GM18517 (cell line): ENCODE measurements around the gene RASAL3.

ENCODE experiments used
- ATAC-seq: cut with Tn5 transposase; IDR thresholded peaks from one replicate; pipeline ENCODE4 v1.9.1; 2021; ENCODE audit warnings: mild to moderate bottlenecking, moderate library complexity; ENCODE audit not compliant: unreplicated experiment

Gene RASAL3

DNA sequence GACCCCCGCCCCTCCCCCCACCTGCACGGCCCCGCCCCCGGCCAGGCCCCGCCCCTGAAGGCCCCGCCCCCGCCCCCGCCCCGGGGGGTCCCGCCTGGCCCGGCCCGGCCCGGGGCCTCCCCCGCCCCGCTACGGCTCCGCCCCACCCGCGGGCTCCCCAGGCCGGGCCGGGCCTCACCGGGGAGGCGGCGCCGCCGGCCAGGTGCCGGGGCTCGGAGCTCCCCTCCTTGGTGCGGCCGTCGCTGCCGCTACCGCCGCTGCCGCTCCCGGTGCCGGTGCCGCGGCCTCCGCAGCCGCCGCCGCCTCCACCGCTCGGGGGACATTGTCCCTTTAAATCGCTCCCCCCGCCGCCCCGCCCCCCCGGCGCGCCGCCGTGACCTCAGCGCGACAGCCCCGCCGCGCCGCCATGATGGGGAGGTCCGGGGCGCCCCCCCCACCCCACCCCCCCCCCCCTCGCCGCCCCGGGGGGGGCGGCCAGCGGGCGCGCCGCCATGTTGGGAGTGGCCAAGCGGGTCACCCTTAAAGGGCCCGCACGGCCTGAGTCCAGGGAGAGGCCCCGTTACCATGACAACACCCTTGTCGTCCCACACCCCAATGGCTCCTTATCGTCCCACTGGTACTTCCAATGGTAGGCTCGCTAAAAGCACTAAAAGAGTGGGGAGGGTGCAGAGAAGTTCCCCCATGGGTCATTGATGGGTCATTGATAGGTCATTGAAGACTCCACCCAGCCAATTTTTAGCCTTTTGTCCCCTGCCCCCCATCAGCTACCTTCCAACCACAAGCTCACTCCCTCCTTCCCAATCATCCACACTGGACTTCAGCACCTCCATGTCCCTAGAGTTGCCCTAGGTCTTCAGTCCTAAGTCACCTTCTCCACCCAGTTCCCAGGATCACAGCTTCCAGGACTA, 14.5 kb downstream of the RASAL3 start, which contains the start of gene WIZ:
Gene WIZ, minus strand, starts transcription at position 337 of the 908 bp plus-strand sequence. CDS start 1,649 bp downstream, outside the sequence.
- no peak for ATAC-seq

DNA sequence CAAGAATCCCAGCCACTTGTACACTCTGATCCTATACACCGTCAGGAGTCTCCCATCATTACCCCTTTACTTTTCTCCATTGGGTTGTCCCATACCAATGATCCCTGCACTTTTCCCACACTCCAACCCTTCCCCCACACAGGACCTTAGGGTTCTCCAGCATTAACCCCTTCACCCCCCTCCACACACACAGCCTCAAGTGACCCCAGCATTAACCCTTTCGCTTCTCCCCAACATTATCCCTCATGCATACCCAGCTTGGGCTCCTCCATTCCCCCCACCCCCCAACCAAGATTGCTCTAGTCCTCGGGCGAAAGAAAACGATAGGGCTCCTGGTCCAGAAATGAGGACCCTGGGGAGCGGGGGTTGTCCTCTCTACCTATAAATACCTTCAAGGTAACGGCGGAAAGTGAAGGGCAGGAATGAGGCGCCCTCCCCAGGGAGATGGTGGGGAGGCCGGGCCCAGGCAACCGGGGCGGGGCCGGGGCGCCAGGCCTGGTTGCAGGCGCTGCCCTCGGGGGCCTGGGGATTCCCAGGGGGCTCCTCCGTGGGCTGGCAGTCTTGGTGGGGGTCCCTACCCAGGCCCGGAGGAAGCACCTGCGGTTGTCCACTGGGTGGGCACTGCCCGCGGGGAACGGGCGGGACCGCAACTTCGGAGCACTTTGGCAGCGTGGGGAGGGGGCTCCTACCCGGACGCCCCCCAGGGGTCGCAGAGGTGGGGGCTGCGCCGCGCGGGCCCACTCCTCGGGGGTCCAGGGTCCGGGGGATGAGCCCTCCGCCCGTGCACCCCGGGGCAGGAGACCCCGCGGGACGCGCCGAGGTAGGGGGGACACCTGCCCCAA, 15.3 kb downstream of the RASAL3 start:
- ATAC-seq: no peak

DNA sequence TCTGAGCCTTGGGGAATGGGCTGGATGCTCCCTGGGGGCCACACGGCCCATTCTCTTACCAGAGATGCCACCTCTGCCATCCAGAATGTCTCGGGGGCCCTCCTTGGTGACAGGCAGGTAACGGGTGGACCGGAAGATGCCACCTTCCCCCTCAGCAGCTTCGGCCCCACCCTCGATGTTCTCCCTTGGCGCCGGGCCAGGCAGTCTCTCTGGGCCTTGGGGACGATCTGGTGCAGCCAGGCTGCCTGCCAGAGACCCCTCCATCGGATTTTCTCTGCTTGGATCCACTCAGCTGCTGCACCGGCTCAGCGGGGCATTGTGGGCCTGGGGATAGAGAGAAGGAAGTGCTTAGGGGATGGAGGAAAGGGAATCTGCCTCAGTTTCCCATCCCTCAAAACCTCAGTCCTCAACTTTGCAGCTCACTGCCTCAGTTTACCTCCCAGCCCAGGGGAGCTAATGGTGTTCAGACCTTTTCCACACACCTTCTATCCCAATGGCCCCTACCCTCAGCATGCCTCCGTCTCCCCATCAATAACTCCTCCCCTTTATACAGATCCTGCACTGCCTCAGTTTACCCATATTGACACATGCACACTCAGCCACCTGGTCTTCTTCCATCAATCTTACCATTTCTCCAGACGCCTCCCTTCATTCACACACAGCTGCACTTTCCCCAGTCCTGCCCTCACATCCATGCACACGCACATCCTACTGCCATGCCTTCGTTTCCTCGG, 16.1 kb downstream of the RASAL3 start:
- no peak for ATAC-seq

DNA sequence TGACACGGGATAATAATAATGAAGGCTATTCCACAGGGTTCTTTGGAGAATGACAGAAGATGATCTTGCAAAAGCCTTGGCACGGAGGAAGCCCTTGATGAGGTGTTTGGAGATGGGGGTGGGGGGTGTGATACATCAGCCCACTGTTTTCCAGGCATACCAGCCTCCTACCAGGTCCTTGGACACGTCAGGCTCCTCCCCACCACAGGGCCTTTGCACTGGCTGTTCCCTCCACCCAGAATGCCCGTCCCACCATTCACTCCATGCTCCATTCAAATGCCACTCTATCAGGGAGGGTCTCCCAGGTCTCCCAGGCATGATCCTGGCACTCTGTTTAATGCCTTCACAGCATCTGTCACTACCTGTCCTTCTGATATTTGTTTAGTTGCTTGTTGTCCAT, 17.3 kb downstream of the RASAL3 start:
- ATAC-seq: no peak

DNA sequence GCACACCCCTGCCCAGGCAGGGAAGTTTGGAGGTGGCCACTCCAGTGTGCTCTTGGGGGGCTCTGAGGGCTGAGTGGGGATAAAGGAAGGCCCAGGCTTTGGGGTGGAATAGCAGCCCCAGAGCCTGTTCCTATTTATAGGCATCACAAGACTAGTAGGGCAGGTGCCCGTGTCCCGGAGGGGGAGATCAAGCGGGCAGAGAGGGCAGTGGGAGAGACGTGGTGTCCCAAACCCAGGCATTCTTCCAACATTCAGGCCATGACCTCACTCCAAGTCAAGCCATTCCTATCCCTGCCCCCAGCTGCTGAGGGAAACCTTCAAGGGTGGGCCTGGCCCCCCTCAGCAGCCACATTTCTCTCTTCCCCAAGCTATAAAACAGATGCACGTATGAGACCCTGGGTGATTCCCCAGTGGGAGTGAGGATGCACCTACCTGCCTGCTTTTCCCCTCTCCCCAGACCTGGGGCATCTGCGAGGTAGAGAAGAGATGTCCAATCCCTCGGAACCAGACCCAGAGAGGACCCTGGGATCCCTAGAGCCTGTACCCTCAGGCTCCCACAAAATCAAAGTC, 18.5 kb downstream of the RASAL3 start:
- ATAC-seq: no peak

DNA sequence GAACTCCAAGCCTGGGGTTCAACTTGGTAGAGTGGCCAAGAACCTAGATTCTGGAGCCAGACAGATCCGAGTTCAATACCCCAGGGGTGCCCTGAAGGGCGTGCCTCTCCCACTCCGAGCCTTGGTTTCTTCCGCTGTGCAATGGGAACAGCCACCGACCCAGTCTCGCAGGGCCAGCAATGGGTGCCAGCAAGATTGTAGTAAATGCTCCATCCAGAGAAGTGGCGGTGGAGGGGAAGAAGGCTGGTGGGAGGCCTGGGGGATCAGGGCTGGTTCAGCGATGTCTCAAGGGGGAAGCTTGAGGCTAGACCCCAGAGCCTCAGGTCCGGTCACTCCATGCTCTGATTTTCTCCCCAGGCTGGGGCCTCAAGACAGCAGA, 19.1 kb downstream of the RASAL3 start:
- ATAC-seq: no peak

DNA sequence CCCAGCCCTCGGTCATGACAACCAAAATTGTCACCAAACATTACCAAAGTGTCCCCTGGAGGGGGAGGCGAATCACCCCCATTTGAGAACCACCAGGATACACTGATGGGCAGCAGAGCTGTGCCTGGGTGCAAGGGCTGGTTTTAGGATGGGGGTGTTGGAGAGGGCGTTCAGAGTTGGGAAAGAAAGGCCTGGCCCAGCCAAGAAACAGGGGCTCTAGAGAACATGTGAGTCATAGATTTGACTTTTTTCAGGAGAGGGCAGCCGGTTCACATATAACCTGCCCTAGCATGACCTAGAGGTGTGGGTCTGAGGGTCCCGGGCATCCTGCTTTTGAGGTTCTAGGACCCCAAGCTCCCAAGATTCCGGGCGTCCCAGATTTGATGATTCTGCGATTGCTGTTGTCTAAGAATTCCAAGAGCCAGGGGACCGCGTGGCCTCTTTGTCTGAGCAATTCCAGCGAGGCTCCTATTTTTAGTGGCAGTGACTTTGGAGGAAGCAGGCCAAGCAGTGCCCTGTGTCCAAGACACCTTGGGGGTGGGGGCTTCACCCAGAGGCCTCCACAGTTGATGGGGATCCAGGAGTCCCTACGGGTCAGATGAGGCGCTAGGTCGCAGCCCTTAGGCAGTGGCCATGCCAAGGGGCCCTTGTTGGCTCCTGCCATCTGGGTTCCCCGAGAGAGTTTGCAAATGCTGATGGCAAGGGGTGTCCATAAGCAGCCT, 19.7 kb downstream of the RASAL3 start:
- no peak for ATAC-seq

DNA sequence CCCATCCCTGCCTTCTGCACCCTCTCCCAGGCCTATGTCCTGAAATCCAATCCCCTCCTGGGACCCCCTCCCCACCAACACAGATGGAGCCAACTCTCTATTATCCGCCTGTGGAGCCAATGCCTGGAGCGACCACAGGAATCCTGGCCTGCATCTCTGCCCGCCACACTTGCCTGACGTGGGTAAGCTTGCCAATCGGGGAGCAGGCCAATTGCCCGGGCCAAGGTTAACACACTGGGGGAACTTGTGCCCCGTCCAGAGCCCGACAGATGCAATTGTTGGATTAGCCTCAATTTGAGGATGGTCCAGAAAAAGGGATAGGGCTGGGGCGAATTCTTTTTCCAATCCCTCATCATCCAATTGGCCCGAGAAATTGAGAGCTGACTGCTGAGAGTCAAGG, 20.5 kb downstream of the RASAL3 start:
- no peak for ATAC-seq

DNA sequence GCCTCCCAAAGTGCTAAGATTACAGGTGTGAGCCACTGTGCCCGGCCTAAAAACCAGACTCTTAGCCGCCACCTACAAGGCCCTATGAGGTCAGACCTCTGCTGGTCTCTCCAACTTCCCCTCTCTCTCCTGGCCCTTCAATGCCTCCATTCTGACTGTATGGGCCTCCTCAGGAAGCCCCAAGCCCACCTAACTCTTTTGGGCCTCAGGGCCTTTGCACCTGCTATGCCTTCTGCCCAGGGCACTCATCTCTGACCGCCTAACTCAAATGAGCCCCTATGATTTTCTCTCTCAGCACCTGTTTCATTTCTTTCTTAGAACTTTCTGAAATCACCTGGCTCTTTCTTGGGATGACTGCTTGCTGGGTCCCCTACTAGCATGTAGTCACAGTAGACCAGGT, 21.0 kb downstream of the RASAL3 start:
- no peak for ATAC-seq

DNA sequence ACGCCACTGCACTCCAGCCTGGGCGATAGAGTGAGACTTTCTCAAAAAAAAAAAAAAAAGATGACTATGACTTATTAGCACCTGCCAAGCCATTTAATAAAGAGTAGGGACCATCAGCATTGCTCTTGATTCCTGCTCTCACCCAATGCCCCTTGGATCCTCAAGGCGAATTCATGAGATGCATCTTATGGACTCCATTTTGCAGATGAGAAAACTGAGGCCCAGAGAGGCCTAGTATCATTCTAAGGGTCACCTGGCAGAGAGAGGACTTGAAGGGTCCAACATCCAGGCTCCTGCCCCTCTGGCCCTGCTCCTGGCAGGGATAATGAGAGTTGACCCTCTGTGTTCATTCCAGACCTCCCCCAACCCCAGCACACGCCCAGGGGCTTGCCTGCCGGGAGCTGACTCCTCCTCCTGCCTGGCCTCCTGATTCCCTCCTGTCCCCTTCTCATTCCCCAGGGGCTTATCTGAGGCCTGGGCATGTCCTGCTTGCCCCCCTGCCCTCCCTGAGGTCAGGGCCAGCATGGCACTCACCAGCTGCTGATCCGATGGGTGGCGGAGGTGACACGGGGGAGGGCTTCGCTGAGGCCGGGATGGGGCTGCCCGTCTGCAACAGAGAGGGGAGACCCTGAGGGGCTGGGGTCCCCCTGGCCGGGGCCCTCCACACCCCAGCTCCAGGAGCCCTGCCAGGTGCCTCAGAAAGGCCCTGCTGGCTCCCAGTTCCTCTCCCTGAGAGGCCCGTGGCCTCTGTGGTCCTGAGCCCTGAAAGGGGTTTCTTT, 22.0 kb downstream of the RASAL3 start:
- ATAC-seq: no peak

DNA sequence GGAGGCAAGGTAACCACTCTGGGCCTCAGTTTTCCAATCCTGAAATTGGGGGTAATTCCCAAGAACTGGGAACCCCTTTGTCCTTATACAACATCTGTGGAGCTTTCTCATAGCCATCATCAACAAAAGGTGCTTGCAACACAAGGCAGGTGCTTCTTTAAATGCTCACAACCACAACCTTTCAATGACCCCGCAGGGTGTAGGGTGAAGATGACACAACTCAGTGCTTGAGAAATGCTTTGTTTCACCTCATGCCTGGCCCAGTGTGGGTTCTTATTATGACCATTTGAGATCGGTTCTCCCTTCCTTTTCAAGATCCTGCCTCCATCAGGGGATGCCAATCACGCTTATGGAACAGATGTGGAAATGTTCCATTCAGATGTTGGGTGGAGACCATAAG, 23.0 kb downstream of the RASAL3 start:
- ATAC-seq: no peak

DNA sequence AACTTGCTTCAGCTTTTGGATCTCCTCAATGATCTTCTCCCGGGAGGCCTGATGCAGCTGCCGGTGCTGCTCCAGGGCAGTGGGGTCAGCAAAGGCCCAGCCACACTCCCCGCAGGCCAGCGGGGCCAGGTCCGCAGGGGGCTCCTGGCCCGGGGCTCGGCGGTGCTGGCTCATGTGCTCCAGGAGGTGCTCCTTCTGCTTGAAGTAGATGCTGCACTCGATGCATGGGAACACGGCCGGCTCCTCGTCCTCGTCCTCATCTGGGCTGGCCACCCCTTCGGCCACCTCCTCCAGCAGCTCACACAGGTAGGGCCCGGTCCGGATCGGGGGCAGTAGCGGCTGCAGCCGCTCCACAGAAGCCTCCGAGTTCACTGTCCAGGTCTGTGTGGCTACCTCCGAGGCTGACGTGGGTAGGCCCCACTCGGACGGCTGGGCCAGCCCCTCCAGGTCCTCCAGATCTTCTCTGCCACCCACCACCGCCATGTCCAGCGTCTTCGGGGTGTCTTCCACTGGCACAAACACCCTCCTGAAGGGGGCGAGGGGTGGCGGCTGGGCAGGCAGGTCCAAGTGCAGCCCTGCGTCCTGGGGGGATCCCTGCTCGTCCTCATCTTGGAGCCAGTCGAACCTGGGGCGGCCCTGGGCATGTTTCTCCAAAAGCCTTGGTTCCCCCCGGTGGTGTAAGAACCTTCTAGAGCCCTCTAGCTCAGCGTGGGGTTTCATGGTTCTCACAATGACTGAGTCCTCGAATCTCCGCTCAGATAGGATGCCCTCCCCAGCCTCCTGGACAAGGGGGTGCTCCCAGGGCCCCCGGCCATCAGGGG, 24.3 kb downstream of the RASAL3 start:
- no peak for ATAC-seq

DNA sequence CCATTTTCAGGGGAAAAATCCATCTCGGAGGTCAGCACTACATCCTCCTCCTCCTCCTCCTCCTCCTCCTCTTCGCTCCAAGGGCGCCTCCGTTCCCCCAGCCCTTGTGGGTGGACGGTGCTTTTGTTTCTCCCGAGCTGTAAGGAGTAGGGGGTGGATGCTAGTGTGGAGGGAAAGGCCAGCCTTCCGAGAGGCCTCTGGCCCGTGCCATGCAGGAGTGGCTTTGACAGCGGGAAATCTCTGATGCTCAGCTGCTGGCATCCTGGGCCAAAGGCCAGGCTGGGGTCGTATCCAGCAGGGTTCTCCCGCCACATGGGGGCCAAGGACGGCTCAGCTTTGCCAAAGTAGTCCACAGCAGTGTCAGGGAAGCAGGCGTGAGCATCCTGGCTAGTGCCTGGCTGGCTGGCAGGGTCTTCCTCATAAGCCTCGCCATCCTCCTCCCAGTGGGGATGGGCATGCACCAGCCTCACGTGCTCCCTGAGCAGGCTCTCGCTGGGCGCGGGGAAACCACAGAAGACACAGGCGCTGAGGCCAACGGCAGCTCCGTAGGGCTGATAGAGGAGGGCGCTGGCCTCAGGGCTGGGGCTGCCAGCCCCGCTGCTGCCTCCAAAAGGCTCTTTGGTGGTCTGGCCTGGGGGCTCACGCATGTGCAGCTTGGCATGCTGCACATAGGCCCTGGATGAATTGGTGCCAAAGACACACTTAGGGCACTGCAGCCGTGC, 25.1 kb downstream of the RASAL3 start:
- no peak for ATAC-seq

DNA sequence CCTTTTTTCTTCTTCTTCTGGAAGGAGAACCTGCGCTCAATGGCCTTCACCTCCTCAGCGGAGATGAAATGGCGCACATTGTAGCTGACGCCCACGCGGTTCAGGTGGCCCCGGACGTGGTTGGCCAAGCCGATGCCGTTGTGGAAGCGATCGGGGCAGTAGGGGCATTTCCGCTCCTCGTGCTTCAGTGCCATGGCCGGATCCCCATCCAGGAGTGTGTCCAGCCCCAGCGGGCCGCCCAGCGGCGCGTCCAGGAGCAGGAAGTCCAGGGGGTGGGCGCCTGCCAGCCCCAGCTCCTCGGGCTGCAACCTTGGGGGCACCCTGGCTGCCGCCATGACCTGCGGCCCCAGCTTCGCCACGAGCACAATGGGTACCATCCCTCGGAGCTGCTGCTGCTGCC, 25.8 kb downstream of the RASAL3 start:
- no peak for ATAC-seq

DNA sequence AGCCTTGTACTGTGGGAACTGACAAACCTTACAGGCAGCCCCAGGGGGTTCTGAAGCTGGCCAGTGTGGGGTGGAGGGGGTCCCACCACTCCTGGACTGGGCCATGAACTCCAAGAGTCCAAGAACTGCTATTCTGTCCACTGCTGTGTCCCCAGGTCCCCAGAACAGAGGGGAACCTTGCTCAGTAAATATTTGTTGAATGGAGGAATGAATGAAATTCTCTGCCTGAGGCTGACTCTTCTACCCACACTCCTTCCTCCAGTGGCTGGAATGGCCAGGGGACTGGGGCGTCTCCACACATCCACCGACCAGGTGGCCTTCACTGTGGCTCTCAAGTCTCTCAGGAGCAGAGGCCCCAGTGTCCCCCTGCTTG, 26.2 kb downstream of the RASAL3 start:
- ATAC-seq: no peak

DNA sequence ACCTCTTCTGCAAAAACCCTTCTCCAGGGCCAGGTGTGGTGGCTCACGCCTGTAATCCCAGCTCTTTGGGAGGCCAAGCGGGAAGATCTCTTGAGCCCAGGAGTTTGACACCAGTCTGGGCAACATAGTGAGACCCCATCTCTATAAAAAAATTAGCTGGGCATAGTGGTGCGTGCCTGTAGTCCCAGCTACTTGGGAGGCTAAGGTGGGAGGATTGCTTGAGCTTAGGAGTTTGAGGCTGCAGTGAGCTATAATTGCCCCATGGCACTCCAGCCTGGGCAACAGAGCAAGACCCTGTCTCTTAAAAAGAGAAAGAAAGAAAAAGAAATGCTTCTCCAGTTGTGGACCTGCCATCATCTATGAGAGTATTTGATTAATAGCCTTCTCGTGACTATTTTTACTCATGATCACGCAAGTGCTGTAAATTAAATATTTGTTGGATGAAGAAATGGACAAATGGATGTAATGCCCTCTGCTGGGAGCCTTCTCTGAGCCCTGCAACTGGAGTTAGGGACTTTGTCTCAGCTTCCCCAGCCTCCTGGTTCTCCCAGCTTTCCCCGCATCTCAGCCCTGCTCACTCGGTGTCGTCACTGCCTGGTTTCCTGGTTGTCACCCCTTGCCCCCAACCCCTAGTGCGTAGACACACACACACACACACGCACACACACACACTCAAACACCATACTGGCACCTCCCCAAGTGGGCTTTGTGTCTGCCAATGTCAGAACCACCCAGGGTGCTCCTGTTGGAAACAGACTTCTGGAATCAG, 26.8 kb downstream of the RASAL3 start:
- no peak for ATAC-seq

DNA sequence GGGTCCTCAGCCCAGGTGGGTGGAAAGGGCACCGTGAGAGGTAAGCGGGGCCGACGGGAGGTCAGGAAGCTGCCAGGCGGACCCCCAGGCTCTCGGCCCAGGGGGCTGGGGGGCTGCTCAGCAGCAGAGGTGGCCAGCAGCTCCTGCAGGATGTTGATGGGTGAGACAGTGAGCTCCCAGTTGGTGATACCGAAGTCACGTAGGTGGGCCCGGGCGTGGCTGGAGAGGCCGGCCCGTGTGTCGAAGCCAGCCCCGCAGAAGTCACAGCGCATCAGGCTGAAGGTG, 27.6 kb downstream of the RASAL3 start:
- no peak for ATAC-seq
